ENCODE data around the gene GNAS. TPM values are rescaled to one million over a fixed set of nuclear protein-coding genes. Genes with fewer than 3 reads are reported as not detected.

GNAS gene
- polyA plus RNA-seq, 1 donor (not counting 4 experiments of a cell fraction or from before 2014, with no cell fraction given): 560 TPM

- Histone ChIP-seq H3K4me2 (ENCODE audit: control insufficient read depth, extremely low read depth, insufficient read depth, low read depth, low read length) (peak overlapping the region; percentile 70), H3K4me1 (ENCODE audit: control insufficient read depth, extremely low read depth, insufficient read depth, low read length) (peaks cover 20% of the 10 kb centered on the region), H3K9me1 (ENCODE audit: control insufficient read depth, extremely low read depth, insufficient read depth, low read length) (no peaks in the 10 kb centered on the region), H3K27ac (ENCODE audit: control insufficient read depth, insufficient read depth, low read length) (peak overlapping the region; percentile 79), H3K9ac (ENCODE audit: control insufficient read depth, extremely low read depth, insufficient read depth, low read length) (peak overlapping the region; percentile 82), H3K9me3 (ENCODE audit: control insufficient read depth, low read depth, low read length) (no peaks in the 10 kb centered on the region), H3K79me2 (ENCODE audit: control insufficient read depth, insufficient read depth, low read length) (peaks cover 70% of the 10 kb centered on the region), H3K36me3 (ENCODE audit: control insufficient read depth in 2 of 2, extremely low read depth in 1 of 2, insufficient read depth in 2 of 2, low read length in 2 of 2) (peaks cover 3 to 8% of the 10 kb centered on the region in 2 experiments), H2AFZ (ENCODE audit: control insufficient read depth, low read length) (no peak overlapping the region), H3K4me3 (ENCODE audit: control insufficient read depth in 2 of 3, extremely low read depth in 1 of 3, insufficient read depth in 2 of 3, low read depth in 1 of 3, low read length in 3 of 3) (peak overlapping the region; percentile 78 to 87 (median 85)), H3K27me3 (ENCODE audit: control insufficient read depth, extremely low read depth, insufficient read depth, low read length) (no peaks in the 10 kb centered on the region), H4K20me1 (ENCODE audit: control insufficient read depth, extremely low read depth, insufficient read depth, low read length) (peaks cover 16% of the 10 kb centered on the region)
- DNase-seq (ENCODE audit: low read depth, low spot score): no peak
- FAIRE-seq: no peak
- dilution Hi-C loops (cut with MboI; ENCODE audit: extremely low pct_ligation_motif_present, low sequenced_read_pairs): no loop called here
- no peak for TF ChIP-seq EZH2 (IDR thresholded peaks at IDR 0.05; ENCODE audit: low read length)
- TF ChIP-seq, protein P1, sequence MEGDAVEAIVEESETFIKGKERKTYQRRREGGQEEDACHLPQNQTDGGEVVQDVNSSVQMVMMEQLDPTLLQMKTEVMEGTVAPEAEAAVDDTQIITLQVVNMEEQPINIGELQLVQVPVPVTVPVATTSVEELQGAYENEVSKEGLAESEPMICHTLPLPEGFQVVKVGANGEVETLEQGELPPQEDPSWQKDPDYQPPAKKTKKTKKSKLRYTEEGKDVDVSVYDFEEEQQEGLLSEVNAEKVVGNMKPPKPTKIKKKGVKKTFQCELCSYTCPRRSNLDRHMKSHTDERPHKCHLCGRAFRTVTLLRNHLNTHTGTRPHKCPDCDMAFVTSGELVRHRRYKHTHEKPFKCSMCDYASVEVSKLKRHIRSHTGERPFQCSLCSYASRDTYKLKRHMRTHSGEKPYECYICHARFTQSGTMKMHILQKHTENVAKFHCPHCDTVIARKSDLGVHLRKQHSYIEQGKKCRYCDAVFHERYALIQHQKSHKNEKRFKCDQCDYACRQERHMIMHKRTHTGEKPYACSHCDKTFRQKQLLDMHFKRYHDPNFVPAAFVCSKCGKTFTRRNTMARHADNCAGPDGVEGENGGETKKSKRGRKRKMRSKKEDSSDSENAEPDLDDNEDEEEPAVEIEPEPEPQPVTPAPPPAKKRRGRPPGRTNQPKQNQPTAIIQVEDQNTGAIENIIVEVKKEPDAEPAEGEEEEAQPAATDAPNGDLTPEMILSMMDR (optimal IDR thresholded peaks at IDR 0.05 in 1 of 3, IDR thresholded peaks at IDR 0.05 in 1 of 3, conservative IDR thresholded peaks at IDR 0.05 in 1 of 3; ENCODE audit: extremely low read depth in 1 of 3, insufficient read depth in 2 of 3, low read length in 3 of 3): no peak
Observed at GRCh38 chr20:58893355-58894120, 41.0 kb downstream of the GNAS start.

DNA sequence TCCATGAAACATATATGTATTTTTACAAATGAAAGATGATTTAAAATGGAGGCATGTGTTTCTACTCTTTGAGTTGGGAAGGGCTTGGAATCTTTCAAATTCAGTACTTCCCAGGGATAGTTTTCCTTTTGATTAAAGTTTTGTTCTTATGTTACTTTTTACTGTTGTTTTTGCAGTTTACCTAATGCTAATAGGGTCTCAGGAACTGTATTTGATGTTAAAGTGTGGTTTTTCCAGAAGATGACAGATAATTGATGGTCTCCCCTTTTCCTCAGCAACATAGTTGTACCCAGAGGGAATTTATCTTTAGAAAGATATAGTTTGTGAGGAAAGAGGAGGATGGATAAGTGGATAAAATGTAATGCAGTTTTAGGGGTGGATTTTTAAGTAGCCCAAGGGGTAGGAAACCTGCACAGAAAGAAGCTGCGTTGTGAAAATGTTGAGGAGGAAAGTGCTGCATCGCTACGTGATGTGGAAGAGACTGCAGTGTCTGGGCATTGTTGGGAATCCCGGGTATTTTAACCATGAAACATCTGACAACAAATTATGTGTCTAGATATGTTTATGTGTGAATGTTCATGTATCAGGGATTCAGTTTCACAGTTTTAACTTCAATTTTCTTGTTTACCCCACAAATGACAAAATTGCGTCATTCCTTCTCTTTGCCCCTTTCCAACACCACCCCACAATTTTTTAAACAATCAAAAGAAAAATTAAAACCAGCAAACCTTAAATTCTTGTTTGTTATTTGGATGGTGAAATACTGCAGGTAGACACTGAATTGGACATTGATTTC lies 42.3 kb downstream of the GNAS start:
- H3K27ac ChIP-seq (ENCODE audit: control insufficient read depth, insufficient read depth, low read length): peak overlapping the region; percentile 39
- no peak for TF ChIP-seq EZH2 (IDR thresholded peaks at IDR 0.05; ENCODE audit: low read length)
- TF ChIP-seq, protein P1 (optimal IDR thresholded peaks at IDR 0.05 in 1 of 3, IDR thresholded peaks at IDR 0.05 in 1 of 3, conservative IDR thresholded peaks at IDR 0.05 in 1 of 3; ENCODE audit: extremely low read depth in 1 of 3, insufficient read depth in 2 of 3, low read length in 3 of 3): no peak
- H3K27me3 ChIP-seq (ENCODE audit: control insufficient read depth, extremely low read depth, insufficient read depth, low read length): no peaks in the 10 kb centered on the region
- dilution Hi-C loops (cut with MboI; ENCODE audit: extremely low pct_ligation_motif_present, low sequenced_read_pairs): no loop called here
- H3K9me3 ChIP-seq (ENCODE audit: control insufficient read depth, low read depth, low read length): no peaks in the 10 kb centered on the region
- peak overlapping the region in 1 of 3 experiments; percentile 33 for H3K4me3 ChIP-seq (ENCODE audit: control insufficient read depth in 2 of 3, extremely low read depth in 1 of 3, insufficient read depth in 2 of 3, low read depth in 1 of 3, low read length in 3 of 3)
- H4K20me1 ChIP-seq (ENCODE audit: control insufficient read depth, extremely low read depth, insufficient read depth, low read length): peaks cover 16% of the 10 kb centered on the region
- H3K9ac ChIP-seq (ENCODE audit: control insufficient read depth, extremely low read depth, insufficient read depth, low read length): peak overlapping the region; percentile 25
- H3K9me1 ChIP-seq (ENCODE audit: control insufficient read depth, extremely low read depth, insufficient read depth, low read length): no peaks in the 10 kb centered on the region
- no peak for FAIRE-seq
- no peak for DNase-seq (ENCODE audit: low read depth, low spot score)
- H3K4me2 ChIP-seq (ENCODE audit: control insufficient read depth, extremely low read depth, insufficient read depth, low read depth, low read length): peak overlapping the region; percentile 70
- H3K4me1 ChIP-seq (ENCODE audit: control insufficient read depth, extremely low read depth, insufficient read depth, low read length): peaks cover 20% of the 10 kb centered on the region
- H3K36me3 ChIP-seq (ENCODE audit: control insufficient read depth in 2 of 2, extremely low read depth in 1 of 2, insufficient read depth in 2 of 2, low read length in 2 of 2): peaks cover 12 to 16% of the 10 kb centered on the region in 2 experiments
- H3K79me2 ChIP-seq (ENCODE audit: control insufficient read depth, insufficient read depth, low read length): peaks cover 83% of the 10 kb centered on the region
- no peak overlapping the region for H2AFZ ChIP-seq (ENCODE audit: control insufficient read depth, low read length)

Measured in keratinocyte (primary cell).